GM20000 (cell line): ENCODE data around the gene FXYD2.

Experiments
- DNase-seq: peaks from one replicate; pipeline ENCODE4 v3.0.0; 2012; ENCODE audit warnings: low spot score
- CTCF ChIP-seq: IDR thresholded peaks from 2 replicates; pipeline ENCODE4 v1.5.1; 2012; ENCODE audit warnings: mild to moderate bottlenecking, control low read depth; ENCODE audit errors: extremely low read depth, missing control alignments

FXYD2 gene

GRCh38 chr11:117828611-117829368 is 4.2 kb upstream of the FXYD2 start:
- DNase-seq = peak; percentile 51
- TF ChIP-seq CTCF = no peak

- TF ChIP-seq CTCF = no peak
- no peak for DNase-seq
Measured at GRCh38 chr11:117827521-117828511, 3.3 kb upstream of the FXYD2 start.

- DNase-seq = no peak
- no peak for TF ChIP-seq CTCF
Measured at GRCh38 chr11:117826832-117827231, 2.3 kb upstream of the FXYD2 start.

GRCh38 chr11:117826190-117826570 is 1.6 kb upstream of the FXYD2 start:
- no peak for DNase-seq
- TF ChIP-seq CTCF = no peak

GRCh38 chr11:117825538-117826189 is 1.1 kb upstream of the FXYD2 start:
- DNase-seq = no peak
- TF ChIP-seq CTCF = no peak

GRCh38 chr11:117823946-117824420 is 561 bp downstream of the FXYD2 start:
- TF ChIP-seq CTCF = no peak
- no peak for DNase-seq
